Caco-2 (cell line): ENCODE measurements around the gene APP. TPM values are rescaled to one million over a fixed set of nuclear protein-coding genes. Genes with fewer than 3 reads are reported as not detected.

Experiments
- BruUV-seq: library from RNA; stranded (reverse); fragments of 400-500 nt; replicated peaks from 2 replicates; lab custom pipeline; 2021; lab: Mats Ljungman, UMichigan
- CTCF ChIA-PET: fragments of 300-600 bp; sonication (Branson Sonifier 250); formaldehyde crosslinking; loops from one replicate; lab custom pipeline; 2022; ENCODE audit warnings: antibody characterized with exemption; lab: Charles Lee
- POLR2A ChIA-PET: fragments of 300-600 bp; sonication (Branson Sonifier 250); formaldehyde crosslinking; loops from one replicate; lab custom pipeline; 2022; ENCODE audit warnings: antibody characterized with exemption; lab: Charles Lee
- DNase-seq, 2 experiments: peaks; one replicate each; pipeline versions ENCODE4 v3.0.0 to v3.0.0-alpha.2; 2020 to 2022
- H3K27me3 ChIP-seq: replicated peaks from 2 replicates; pipeline ENCODE4 v1.6.0; 2011; ENCODE audit warnings: low read length; ENCODE audit not compliant: control insufficient read depth, insufficient read depth
- H3K36me3 ChIP-seq: 2 replicates; pipeline ENCODE4 v1.5.1; 2011; ENCODE audit warnings: low read length; ENCODE audit not compliant: control insufficient read depth, insufficient read depth
- H3K4me1 ChIP-seq: fragments of 250-450 bp; sonication (Bioruptor Pico); 2 replicates; pipeline ENCODE4 v1.5.1; 2020; ENCODE audit warnings: mild to moderate bottlenecking
- H3K4me3 ChIP-seq: 2 replicates; pipeline ENCODE4 v1.5.1; 2011; ENCODE audit warnings: low read depth, mild to moderate bottlenecking, control low read depth, low read length
- H3K9me3 ChIP-seq: fragments of 250-450 bp; sonication (Bioruptor Pico); 2 replicates; pipeline ENCODE4 v1.5.1; 2020; ENCODE audit warnings: mild to moderate bottlenecking, moderate library complexity
- H3K27ac Mint-ChIP-seq: one replicate; pipeline ENCODE4 v1.8.0; 2022; ENCODE audit warnings: mixed read lengths; ENCODE audit not compliant: unreplicated experiment
- H3K27me3 Mint-ChIP-seq: one replicate; pipeline ENCODE4 v1.8.0; 2022; ENCODE audit warnings: mixed read lengths; ENCODE audit not compliant: insufficient read depth, unreplicated experiment
- H3K36me3 Mint-ChIP-seq: one replicate; pipeline ENCODE4 v1.8.0; 2022; ENCODE audit warnings: mild to moderate bottlenecking, mixed read lengths; ENCODE audit not compliant: insufficient read depth, unreplicated experiment
- H3K4me1 Mint-ChIP-seq: one replicate; pipeline ENCODE4 v1.8.0; 2022; ENCODE audit warnings: low read depth, mixed read lengths; ENCODE audit not compliant: unreplicated experiment
- H3K4me3 Mint-ChIP-seq: one replicate; pipeline ENCODE4 v1.8.0; 2022; ENCODE audit warnings: mild to moderate bottlenecking, moderate library complexity, mixed read lengths; ENCODE audit not compliant: unreplicated experiment
- H3K9me3 Mint-ChIP-seq: one replicate; pipeline ENCODE4 v1.8.0; 2022; ENCODE audit warnings: mixed read lengths; ENCODE audit not compliant: unreplicated experiment
- CTCF ChIP-seq, 2 experiments: fragments of 200-600 bp in 1 of 2; IDR thresholded peaks; 1 replicate in 1 of 2; 2 replicates in 1 of 2; pipeline versions ENCODE4 v1.5.1 to v1.8.0; 2011 to 2022; ENCODE audit warnings: antibody characterized with exemption in 1 of 2, control low read depth in 1 of 2, inconsistent platforms in 1 of 2, low read depth in 1 of 2, low read length in 1 of 2, mild to moderate bottlenecking in 1 of 2, moderate library complexity in 1 of 2; ENCODE audit not compliant: insufficient read depth in 1 of 2, severe bottlenecking in 1 of 2, unreplicated experiment in 1 of 2
- intact Hi-C: fragments of 100-400 bp; cut with micrococcal nuclease; formaldehyde crosslinking; loops from one replicate; pipeline ENCODE4 v1.10.0; 2022; ENCODE audit not compliant: unreplicated experiment
- total RNA-seq: library from RNA; stranded (reverse); gene quantifications from 2 replicates; pipeline ENCODE4 v1.2.3, GENCODE V29; 2022

Gene APP
- total RNA-seq, 1 experiment from 2014 or later: 331 TPM

- peaks cover 29% of the 10 kb centered on the region for H3K36me3 Mint-ChIP-seq
- no peaks in the 10 kb centered on the region for H3K4me1 ChIP-seq
- BruUV-seq: no TSS peak
- H3K36me3 ChIP-seq: no peaks in the 10 kb centered on the region
- H3K4me3 ChIP-seq: no peak overlapping the region
- no peak for TF ChIP-seq CTCF (IDR thresholded peaks at IDR 0.05; ENCODE audit: insufficient read depth in 1 of 2, low read depth in 1 of 2, low read length in 1 of 2, severe bottlenecking in 1 of 2, unreplicated experiment in 1 of 2)
- no peak overlapping the region for H3K4me3 Mint-ChIP-seq
- no peaks in the 10 kb centered on the region for H3K27me3 Mint-ChIP-seq
- intact Hi-C loops: no loop called here
- DNase-seq: no peak
- H3K27me3 ChIP-seq: no peaks in the 10 kb centered on the region
- H3K4me1 Mint-ChIP-seq: no peaks in the 10 kb centered on the region
- no peaks in the 10 kb centered on the region for H3K9me3 Mint-ChIP-seq
- ChIA-PET POLR2A (no interaction called here), CTCF (no interaction called here)
- no peaks in the 10 kb centered on the region for H3K9me3 ChIP-seq
- no peak overlapping the region for H3K27ac Mint-ChIP-seq
Measured at GRCh38 chr21:25905126-25905525, 265.4 kb downstream of the APP start.

- no peaks in the 10 kb centered on the region for H3K9me3 Mint-ChIP-seq
- ChIA-PET CTCF (no interaction called here), POLR2A (no interaction called here)
- no peak for DNase-seq
- H3K27ac Mint-ChIP-seq: no peak overlapping the region
- Histone ChIP-seq H3K4me3 (no peak overlapping the region), H3K9me3 (no peaks in the 10 kb centered on the region), H3K4me1 (no peaks in the 10 kb centered on the region), H3K36me3 (no peaks in the 10 kb centered on the region), H3K27me3 (no peaks in the 10 kb centered on the region)
- BruUV-seq: no TSS peak
- no peak for TF ChIP-seq CTCF (IDR thresholded peaks at IDR 0.05; ENCODE audit: insufficient read depth in 1 of 2, low read depth in 1 of 2, low read length in 1 of 2, severe bottlenecking in 1 of 2, unreplicated experiment in 1 of 2)
- peaks cover 29% of the 10 kb centered on the region for H3K36me3 Mint-ChIP-seq
- H3K27me3 Mint-ChIP-seq: no peaks in the 10 kb centered on the region
- no peaks in the 10 kb centered on the region for H3K4me1 Mint-ChIP-seq
- intact Hi-C loops: no loop called here
- H3K4me3 Mint-ChIP-seq: no peak overlapping the region
Measured at GRCh38 chr21:25904044-25904695, 266.4 kb downstream of the APP start.

GRCh38 chr21:25903607-25904006, 267.0 kb downstream of the APP start:
- ChIA-PET POLR2A (no interaction called here), CTCF (no interaction called here)
- BruUV-seq: no TSS peak
- no peak for DNase-seq
- Mint-ChIP-seq H3K27ac (no peak overlapping the region), H3K27me3 (no peaks in the 10 kb centered on the region), H3K36me3 (peaks cover 31% of the 10 kb centered on the region), H3K4me1 (no peaks in the 10 kb centered on the region), H3K9me3 (no peaks in the 10 kb centered on the region), H3K4me3 (no peak overlapping the region)
- TF ChIP-seq CTCF (IDR thresholded peaks at IDR 0.05; ENCODE audit: insufficient read depth in 1 of 2, low read depth in 1 of 2, low read length in 1 of 2, severe bottlenecking in 1 of 2, unreplicated experiment in 1 of 2): no peak
- H3K27me3 ChIP-seq: no peaks in the 10 kb centered on the region
- H3K36me3 ChIP-seq: no peaks in the 10 kb centered on the region
- no peaks in the 10 kb centered on the region for H3K4me1 ChIP-seq
- no peaks in the 10 kb centered on the region for H3K9me3 ChIP-seq
- H3K4me3 ChIP-seq: no peak overlapping the region
- intact Hi-C loops: no loop called here
